ENCODE results near the gene KIF2C. TPM values are rescaled to one million over a fixed set of nuclear protein-coding genes. Genes with fewer than 3 reads are reported as not detected.
A peak's percentile ranks its signal among the peaks of the same experiment; 100 is the strongest.

KIF2C gene
- total and polyA plus RNA-seq, 9 of the 15 experiments (the other 6 are each of a cell fraction or from before 2014, with no cell fraction given) = 84.9 to 226 (median 169) TPM

DNA sequence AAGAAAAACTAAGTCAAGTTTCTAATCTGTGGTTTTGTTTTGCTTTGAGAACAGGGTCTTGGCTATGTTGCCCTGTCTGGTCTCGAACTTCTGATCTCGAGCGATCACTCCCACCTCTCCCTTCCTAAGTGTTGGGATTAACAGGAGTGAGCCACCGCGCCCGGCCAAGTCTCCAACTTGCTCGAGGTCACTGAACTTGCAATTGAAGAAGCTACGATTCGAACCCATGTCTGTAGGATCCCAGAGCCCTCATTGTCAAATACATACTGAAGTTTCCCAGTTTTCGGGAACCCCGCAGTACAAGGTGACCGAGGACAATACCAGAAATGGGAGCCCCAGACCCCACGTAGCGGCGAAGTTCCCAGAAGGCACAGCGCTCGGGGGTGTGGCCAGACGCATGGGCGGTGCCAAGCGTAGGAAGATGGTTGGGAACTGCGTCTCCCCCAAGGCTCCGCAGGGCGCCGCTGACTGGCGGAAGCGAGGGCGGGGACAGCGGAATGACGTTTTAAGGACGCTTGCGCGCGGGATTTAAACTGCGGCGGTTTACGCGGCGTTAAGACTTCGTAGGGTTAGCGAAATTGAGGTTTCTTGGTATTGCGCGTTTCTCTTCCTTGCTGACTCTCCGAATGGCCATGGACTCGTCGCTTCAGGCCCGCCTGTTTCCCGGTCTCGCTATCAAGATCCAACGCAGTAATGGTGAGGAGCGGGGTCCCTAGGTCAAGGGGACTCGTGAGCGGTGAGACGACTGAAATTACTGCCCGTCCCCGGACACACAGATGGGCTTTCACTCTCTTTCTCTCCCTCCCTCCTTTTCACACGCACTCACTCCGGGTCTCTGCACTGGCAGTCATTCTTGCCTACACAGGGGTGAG lies at the start of gene KIF2C (continued):
- TF ChIP-seq, protein P1, sequence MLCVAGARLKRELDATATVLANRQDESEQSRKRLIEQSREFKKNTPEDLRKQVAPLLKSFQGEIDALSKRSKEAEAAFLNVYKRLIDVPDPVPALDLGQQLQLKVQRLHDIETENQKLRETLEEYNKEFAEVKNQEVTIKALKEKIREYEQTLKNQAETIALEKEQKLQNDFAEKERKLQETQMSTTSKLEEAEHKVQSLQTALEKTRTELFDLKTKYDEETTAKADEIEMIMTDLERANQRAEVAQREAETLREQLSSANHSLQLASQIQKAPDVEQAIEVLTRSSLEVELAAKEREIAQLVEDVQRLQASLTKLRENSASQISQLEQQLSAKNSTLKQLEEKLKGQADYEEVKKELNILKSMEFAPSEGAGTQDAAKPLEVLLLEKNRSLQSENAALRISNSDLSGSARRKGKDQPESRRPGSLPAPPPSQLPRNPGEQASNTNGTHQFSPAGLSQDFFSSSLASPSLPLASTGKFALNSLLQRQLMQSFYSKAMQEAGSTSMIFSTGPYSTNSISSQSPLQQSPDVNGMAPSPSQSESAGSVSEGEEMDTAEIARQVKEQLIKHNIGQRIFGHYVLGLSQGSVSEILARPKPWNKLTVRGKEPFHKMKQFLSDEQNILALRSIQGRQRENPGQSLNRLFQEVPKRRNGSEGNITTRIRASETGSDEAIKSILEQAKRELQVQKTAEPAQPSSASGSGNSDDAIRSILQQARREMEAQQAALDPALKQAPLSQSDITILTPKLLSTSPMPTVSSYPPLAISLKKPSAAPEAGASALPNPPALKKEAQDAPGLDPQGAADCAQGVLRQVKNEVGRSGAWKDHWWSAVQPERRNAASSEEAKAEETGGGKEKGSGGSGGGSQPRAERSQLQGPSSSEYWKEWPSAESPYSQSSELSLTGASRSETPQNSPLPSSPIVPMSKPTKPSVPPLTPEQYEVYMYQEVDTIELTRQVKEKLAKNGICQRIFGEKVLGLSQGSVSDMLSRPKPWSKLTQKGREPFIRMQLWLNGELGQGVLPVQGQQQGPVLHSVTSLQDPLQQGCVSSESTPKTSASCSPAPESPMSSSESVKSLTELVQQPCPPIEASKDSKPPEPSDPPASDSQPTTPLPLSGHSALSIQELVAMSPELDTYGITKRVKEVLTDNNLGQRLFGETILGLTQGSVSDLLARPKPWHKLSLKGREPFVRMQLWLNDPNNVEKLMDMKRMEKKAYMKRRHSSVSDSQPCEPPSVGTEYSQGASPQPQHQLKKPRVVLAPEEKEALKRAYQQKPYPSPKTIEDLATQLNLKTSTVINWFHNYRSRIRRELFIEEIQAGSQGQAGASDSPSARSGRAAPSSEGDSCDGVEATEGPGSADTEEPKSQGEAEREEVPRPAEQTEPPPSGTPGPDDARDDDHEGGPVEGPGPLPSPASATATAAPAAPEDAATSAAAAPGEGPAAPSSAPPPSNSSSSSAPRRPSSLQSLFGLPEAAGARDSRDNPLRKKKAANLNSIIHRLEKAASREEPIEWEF (CRISPR knock-in tag; IDR thresholded peaks at IDR 0.05) = 0 out of 2 replicates have a peak, but pooled peaks have one; percentile 6
- TF ChIP-seq ZNF143 (CRISPR knock-in tag; IDR thresholded peaks at IDR 0.05) (peak; percentile 80), KAT7 (CRISPR knock-in tag; IDR thresholded peaks at IDR 0.05; ENCODE audit: borderline replicate concordance) (no peak), FOXK1 (CRISPR knock-in tag; IDR thresholded peaks at IDR 0.05; ENCODE audit: borderline replicate concordance) (0 out of 2 replicates have a peak, but pooled peaks have one; percentile 18), RBM17 (IDR thresholded peaks at IDR 0.05; ENCODE audit: borderline replicate concordance, low read depth, low read length) (no peak), XRCC4 (IDR thresholded peaks at IDR 0.05; ENCODE audit: extremely low read depth, insufficient read depth, insufficient read length) (no peak), ZNF24 (IDR thresholded peaks at IDR 0.05) (no peak)
- TF ChIP-seq, protein P2, sequence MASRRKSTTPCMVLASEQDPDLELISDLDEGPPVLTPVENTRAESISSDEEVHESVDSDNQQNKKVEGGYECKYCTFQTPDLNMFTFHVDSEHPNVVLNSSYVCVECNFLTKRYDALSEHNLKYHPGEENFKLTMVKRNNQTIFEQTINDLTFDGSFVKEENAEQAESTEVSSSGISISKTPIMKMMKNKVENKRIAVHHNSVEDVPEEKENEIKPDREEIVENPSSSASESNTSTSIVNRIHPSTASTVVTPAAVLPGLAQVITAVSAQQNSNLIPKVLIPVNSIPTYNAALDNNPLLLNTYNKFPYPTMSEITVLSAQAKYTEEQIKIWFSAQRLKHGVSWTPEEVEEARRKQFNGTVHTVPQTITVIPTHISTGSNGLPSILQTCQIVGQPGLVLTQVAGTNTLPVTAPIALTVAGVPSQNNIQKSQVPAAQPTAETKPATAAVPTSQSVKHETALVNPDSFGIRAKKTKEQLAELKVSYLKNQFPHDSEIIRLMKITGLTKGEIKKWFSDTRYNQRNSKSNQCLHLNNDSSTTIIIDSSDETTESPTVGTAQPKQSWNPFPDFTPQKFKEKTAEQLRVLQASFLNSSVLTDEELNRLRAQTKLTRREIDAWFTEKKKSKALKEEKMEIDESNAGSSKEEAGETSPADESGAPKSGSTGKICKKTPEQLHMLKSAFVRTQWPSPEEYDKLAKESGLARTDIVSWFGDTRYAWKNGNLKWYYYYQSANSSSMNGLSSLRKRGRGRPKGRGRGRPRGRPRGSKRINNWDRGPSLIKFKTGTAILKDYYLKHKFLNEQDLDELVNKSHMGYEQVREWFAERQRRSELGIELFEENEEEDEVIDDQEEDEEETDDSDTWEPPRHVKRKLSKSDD (conservative IDR thresholded peaks at IDR 0.05; ENCODE audit: low read length) = no peak
- TF ChIP-seq, protein P3, sequence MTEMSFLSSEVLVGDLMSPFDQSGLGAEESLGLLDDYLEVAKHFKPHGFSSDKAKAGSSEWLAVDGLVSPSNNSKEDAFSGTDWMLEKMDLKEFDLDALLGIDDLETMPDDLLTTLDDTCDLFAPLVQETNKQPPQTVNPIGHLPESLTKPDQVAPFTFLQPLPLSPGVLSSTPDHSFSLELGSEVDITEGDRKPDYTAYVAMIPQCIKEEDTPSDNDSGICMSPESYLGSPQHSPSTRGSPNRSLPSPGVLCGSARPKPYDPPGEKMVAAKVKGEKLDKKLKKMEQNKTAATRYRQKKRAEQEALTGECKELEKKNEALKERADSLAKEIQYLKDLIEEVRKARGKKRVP (CRISPR knock-in tag; IDR thresholded peaks at IDR 0.05) = 0 out of 2 replicates have a peak, but pooled peaks have one; percentile 43
- TF ChIP-seq, protein P4, sequence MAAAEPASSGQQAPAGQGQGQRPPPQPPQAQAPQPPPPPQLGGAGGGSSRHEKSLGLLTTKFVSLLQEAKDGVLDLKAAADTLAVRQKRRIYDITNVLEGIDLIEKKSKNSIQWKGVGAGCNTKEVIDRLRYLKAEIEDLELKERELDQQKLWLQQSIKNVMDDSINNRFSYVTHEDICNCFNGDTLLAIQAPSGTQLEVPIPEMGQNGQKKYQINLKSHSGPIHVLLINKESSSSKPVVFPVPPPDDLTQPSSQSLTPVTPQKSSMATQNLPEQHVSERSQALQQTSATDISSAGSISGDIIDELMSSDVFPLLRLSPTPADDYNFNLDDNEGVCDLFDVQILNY (CRISPR knock-in tag; IDR thresholded peaks at IDR 0.05) = peak; percentile 96
- TF ChIP-seq, protein P5, sequence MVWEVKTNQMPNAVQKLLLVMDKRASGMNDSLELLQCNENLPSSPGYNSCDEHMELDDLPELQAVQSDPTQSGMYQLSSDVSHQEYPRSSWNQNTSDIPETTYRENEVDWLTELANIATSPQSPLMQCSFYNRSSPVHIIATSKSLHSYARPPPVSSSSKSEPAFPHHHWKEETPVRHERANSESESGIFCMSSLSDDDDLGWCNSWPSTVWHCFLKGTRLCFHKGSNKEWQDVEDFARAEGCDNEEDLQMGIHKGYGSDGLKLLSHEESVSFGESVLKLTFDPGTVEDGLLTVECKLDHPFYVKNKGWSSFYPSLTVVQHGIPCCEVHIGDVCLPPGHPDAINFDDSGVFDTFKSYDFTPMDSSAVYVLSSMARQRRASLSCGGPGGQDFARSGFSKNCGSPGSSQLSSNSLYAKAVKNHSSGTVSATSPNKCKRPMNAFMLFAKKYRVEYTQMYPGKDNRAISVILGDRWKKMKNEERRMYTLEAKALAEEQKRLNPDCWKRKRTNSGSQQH (CRISPR knock-in tag; IDR thresholded peaks at IDR 0.05) = peak; percentile 52; the same call in 1 of the 2 replicates
- TF ChIP-seq, protein P6, sequence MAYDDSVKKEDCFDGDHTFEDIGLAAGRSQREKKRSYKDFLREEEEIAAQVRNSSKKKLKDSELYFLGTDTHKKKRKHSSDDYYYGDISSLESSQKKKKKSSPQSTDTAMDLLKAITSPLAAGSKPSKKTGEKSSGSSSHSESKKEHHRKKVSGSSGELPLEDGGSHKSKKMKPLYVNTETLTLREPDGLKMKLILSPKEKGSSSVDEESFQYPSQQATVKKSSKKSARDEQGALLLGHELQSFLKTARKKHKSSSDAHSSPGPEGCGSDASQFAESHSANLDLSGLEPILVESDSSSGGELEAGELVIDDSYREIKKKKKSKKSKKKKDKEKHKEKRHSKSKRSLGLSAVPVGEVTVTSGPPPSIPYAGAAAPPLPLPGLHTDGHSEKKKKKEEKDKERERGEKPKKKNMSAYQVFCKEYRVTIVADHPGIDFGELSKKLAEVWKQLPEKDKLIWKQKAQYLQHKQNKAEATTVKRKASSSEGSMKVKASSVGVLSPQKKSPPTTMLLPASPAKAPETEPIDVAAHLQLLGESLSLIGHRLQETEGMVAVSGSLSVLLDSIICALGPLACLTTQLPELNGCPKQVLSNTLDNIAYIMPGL (CRISPR knock-in tag; IDR thresholded peaks at IDR 0.05) = peak; percentile 24; the same call in 1 of the 2 replicates

All from K562 (cell line).